Pancreas (tissue), 10 donors: Measurements from ENCODE around the gene KCND1. TPM values are rescaled to one million over a fixed set of nuclear protein-coding genes. Genes with fewer than 3 reads are reported as not detected.
"Not testable (repeated sequence)": the region's sequence is repeated elsewhere in the genome, so short reads cannot be mapped to it uniquely, and the experiment has no call there.

Experiments used
- ATAC-seq, 4 donors: fragments of 200-7000 bp; cut with Tn5 transposase; one replicate each; pipeline versions ENCODE4 v1.8.0 to v1.9.1; 2020; ENCODE audit warnings: mild to moderate bottlenecking in 4 of 4, moderate library complexity in 4 of 4
- DNase-seq, 6 donors: peaks; one replicate each; pipeline ENCODE4 v3.0.0-alpha.2; 2020
- FAIRE-seq: peaks from 2 replicates; lab custom pipeline; 2012; peaks lifted over from hg19 to GRCh38; lab: Jason Lieb, UNC
- H3K27ac ChIP-seq, 4 donors: fragments of 200-600 bp; sonication (generic); 1 replicate in 3 of 4; 2 replicates in 1 of 4; pipeline versions ENCODE4 v1.5.0 to v1.8.0; 2020
- H3K27me3 ChIP-seq, 4 donors: fragments of 200-600 bp; one replicate each; pipeline ENCODE4 v1.8.0; 2021
- H3K36me3 ChIP-seq, 3 donors: fragments of 200-600 bp; sonication (generic) in 1 of 3; one replicate each; pipeline versions ENCODE4 v1.5.0 to v1.8.0; 2020 to 2021
- H3K4me1 ChIP-seq, 3 donors: fragments of 200-600 bp; one replicate each; pipeline ENCODE4 v1.8.0; 2021
- H3K4me3 ChIP-seq, 4 donors: fragments of 200-600 bp; sonication (generic) in 2 of 4; one replicate each; pipeline versions ENCODE4 v1.5.0 to v1.8.0; 2020 to 2021
- H3K9me3 ChIP-seq, 4 donors: fragments of 200-600 bp; one replicate each; pipeline ENCODE4 v1.8.0; 2021
- CTCF ChIP-seq, 4 donors: fragments of 200-600 bp; sonication (generic) in 3 of 4; IDR thresholded peaks; one replicate each; pipeline versions ENCODE4 v1.5.0 to v1.8.0; 2021; ENCODE audit warnings: antibody characterized with exemption in 4 of 4
- WGBS, 2 donors: extraction: QIAGEN DNeasy Blood & Tissue Kit; methylation state at CpG; one replicate each; pipeline ENCODE4 v1.1.7; 2013; 5-methylcytosine and 5-hydroxymethylcytosine counted together
- intact Hi-C, 3 donors: fragments of 100-400 bp; cut with DNase I; formaldehyde crosslinking; loops; one replicate each; pipeline versions ENCODE4 v1.11.1 to v1.14.2; 2022
- polyA plus RNA-seq, 2 donors: library from polyadenylated mRNA; stranded (reverse); fragments of 200-250 nt; gene quantifications; one replicate each; pipeline ENCODE4 v1.2.3, GENCODE V29; 2013
- total RNA-seq, 6 donors: library from RNA; stranded (reverse); fragmentation: NEBNext Ultra II Directional in 4 of 6; extraction: Animal tissue kit (Norgen Biotek cat#: 25700) in 4 of 6; gene quantifications; one replicate each; pipeline versions ENCODE4 v1.2.1 to v1.2.4, GENCODE V29; 2021 to 2023
- donor health status: healthy with polysubstance abuse.
- donor health status: DM: no; HTN: no; CAD: no; lungs with moderate emphysema.
- donor health status: DM: no; HTN: no; CAD: no.
- donor health status: control.
- donor health status: control.
- donor health status: Bipolar disorder and iron deficiency.
- donor health status: DM: yes; HTN: yes; CAD: no.
- donor health status: DM: no; HTN: no; CAD: no.
- donor health status: DM: no; HTN: no; CAD: no.
- donor health status: DM: yes; HTN: yes; CAD: no.

Gene KCND1
- total and polyA plus RNA-seq, 8 donors: 0.12 to 1.7 (median 0.91) TPM

DNA sequence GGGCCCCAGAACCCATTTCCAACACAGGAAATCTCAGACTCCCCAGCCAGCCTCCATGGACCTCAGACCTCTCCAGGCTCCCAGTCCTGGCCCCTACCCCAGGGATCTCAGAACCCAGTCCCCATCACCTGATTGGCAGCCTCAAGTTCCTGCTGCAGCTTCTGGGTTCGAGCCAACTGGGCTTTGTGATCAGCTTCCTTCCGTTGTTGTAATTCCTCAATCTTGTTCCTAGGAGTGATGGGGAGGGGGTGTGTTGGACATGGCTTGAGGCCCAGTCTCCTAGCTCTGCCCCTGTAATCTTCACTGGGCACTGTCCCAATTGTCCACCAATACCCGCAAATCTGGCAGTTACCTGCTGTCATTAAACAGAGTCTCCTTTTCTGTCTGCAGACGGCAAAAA, 17.8 kb upstream of the KCND1 start:
- Histone ChIP-seq H3K4me1 (no peaks in the 10 kb centered on the region), H3K36me3 (peaks cover 0 to 4% (median 0%) of the 10 kb centered on the region in 3 donors), H3K4me3 (no peak overlapping the region), H3K9me3 (no peaks in the 10 kb centered on the region), H3K27ac (no peak overlapping the region), H3K27me3 (no peaks in the 10 kb centered on the region)
- WGBS, 2 donors: 76 to 78% methylated on average over 4 of the region's 4 CpGs
- ATAC-seq (no peak), DNase-seq (no peak), FAIRE-seq (no peak)
- TF ChIP-seq CTCF (IDR thresholded peaks at IDR 0.05): no peak
- intact Hi-C loops: no loop called here

DNA sequence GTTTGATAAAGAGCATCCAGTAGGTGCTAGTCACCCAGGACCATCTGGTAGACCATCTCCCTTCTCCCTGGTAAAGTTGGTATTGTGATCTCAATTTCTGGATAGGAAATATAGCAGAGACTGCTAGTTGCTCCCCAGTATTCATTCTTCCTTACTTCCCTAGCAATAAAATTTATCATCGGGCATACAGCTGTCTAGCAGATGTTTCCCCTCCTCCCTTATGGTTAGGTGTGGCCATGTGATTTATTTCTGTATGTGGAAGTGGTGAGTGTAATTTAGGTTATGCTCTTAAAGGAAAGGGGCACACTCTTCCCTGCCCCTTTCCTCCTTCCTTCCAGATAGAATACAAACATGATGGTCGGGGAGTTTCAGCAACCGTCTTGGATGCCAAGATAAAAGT, 12.3 kb upstream of the KCND1 start:
- H3K36me3 ChIP-seq: peaks cover 0 to 6% (median 0%) of the 10 kb centered on the region in 3 donors

GRCh38 chrX:48983081-48983480, 11.4 kb upstream of the KCND1 start:
- Histone ChIP-seq H3K9me3 (no peaks in the 10 kb centered on the region), H3K27me3 (no peaks in the 10 kb centered on the region), H3K4me1 (no peaks in the 10 kb centered on the region), H3K36me3 (peaks cover 0 to 6% (median 0%) of the 10 kb centered on the region in 3 donors), H3K27ac (no peak overlapping the region), H3K4me3 (no peak overlapping the region)
- ATAC-seq: no peak
- no peak for DNase-seq
- FAIRE-seq: no peak
- intact Hi-C loops: no loop called here
- 85 to 89% methylated on average over 17 of the region's 17 CpGs for WGBS, 2 donors
- TF ChIP-seq CTCF (IDR thresholded peaks at IDR 0.05): no peak

More for the DNA sequence above, 12.3 kb upstream of the KCND1 start:
- Histone ChIP-seq H3K9me3 (no peaks in the 10 kb centered on the region), H3K27ac (no peak overlapping the region), H3K27me3 (no peaks in the 10 kb centered on the region), H3K4me1 (no peaks in the 10 kb centered on the region), H3K4me3 (no peak overlapping the region)
- TF ChIP-seq CTCF (IDR thresholded peaks at IDR 0.05): no peak
- intact Hi-C loops: no loop called here
- WGBS, 2 donors: 82 to 85% methylated on average over 3 of the region's 3 CpGs
- DNase-seq (no peak), ATAC-seq (no peak), FAIRE-seq (no peak)

GRCh38 chrX:48981178-48981577, 9.5 kb upstream of the KCND1 start:
- WGBS, 2 donors: 81 to 85% methylated on average over 10 of the region's 10 CpGs
- no peaks in the 10 kb centered on the region for H3K4me1 ChIP-seq
- no peak for TF ChIP-seq CTCF (IDR thresholded peaks at IDR 0.05)
- no peak overlapping the region for H3K4me3 ChIP-seq
- H3K27ac ChIP-seq: no peak overlapping the region
- no peaks in the 10 kb centered on the region for H3K9me3 ChIP-seq
- ATAC-seq (no peak), DNase-seq (no peak), FAIRE-seq (no peak)
- intact Hi-C loops: no loop called here
- H3K36me3 ChIP-seq: peaks cover 0 to 6% (median 0%) of the 10 kb centered on the region in 3 donors
- no peaks in the 10 kb centered on the region for H3K27me3 ChIP-seq

GRCh38 chrX:48980341-48980740, 8.7 kb upstream of the KCND1 start:
- FAIRE-seq, H3K27ac ChIP-seq, H3K4me3 ChIP-seq, H3K27me3 ChIP-seq, H3K4me1 ChIP-seq, DNase-seq, H3K36me3 ChIP-seq, intact Hi-C loops, H3K9me3 ChIP-seq, ATAC-seq: not testable (repeated sequence)
- WGBS, 2 donors: 90 to 92% methylated on average over 3 of the region's 10 CpGs
